Coronary artery (tissue), 2 donors: ENCODE results near the gene LSM11.
A peak's percentile ranks its signal among the peaks of the same experiment; 100 is the strongest.

ENCODE experiments used
- DNase-seq: peaks from one replicate; pipeline ENCODE4 v3.0.0-alpha.2; 2017; ENCODE audit warnings: low spot score
- H3K27ac ChIP-seq, 2 donors: fragments of 200-600 bp; sonication (generic); one replicate each; pipeline ENCODE4 v1.5.1; 2016 to 2019
- H3K4me3 ChIP-seq: fragments of 200-600 bp; sonication (generic); 2 replicates; pipeline ENCODE4 v1.5.1; 2016; ENCODE audit warnings: mild to moderate bottlenecking, moderate library complexity
- CTCF ChIP-seq: fragments of 200-600 bp; sonication (generic); IDR thresholded peaks from one replicate; pipeline ENCODE4 v1.5.1; 2019; ENCODE audit warnings: antibody characterized with exemption

Gene LSM11

DNA sequence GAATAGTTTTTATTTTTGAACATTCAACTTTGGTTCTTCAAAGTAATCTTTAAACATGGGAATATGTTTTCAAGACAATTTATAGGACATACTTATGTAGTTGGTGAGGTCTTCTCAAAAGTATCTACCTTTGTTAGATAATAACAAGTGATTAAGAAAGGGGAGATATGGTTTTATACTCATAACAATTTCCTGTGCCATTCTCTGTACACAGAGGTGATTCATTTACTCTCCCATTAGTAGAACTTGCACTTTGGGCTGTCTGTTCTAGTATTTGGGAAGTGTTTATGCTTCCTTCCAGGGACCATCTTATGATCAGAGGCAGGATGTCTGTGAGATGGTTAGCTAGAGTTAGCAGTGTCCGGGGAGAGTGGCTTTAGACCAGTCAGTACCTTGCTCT, 15.2 kb downstream of the LSM11 start:
- TF ChIP-seq CTCF = no peak
- no peak for DNase-seq
- no peak overlapping the region for H3K27ac ChIP-seq

GRCh38 chr5:157761690-157762621, 18.4 kb downstream of the LSM11 start:
- DNase-seq = no peak

More for the DNA sequence above, 15.2 kb downstream of the LSM11 start:
- no peak overlapping the region for H3K4me3 ChIP-seq

DNA sequence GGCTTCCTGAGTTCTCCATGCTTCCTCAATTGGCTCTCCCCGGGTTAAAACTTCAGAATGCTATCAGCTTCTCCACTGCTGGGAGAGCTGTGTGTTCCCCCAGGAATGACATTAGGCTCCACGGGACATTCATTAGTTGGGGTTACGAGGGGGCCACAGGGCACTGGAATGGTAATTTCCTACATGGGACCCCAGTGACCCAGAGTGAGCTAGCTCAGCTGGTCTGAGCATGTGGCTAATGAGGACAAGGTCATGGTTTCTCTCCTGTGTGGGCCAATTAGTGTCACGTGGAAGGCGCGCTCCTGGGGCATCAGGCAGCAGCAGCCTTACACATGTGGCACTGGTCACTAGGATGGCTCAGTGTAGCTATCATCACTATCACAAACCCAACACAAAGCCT, 21.0 kb downstream of the LSM11 start:
- H3K27ac ChIP-seq = no peak overlapping the region
- TF ChIP-seq CTCF = no peak
- H3K4me3 ChIP-seq = no peak overlapping the region
- no peak for DNase-seq

More at GRCh38 chr5:157761690-157762621, 18.4 kb downstream of the LSM11 start:
- no peak overlapping the region for H3K4me3 ChIP-seq
- TF ChIP-seq CTCF = peak; percentile 76
- no peak overlapping the region for H3K27ac ChIP-seq

DNA sequence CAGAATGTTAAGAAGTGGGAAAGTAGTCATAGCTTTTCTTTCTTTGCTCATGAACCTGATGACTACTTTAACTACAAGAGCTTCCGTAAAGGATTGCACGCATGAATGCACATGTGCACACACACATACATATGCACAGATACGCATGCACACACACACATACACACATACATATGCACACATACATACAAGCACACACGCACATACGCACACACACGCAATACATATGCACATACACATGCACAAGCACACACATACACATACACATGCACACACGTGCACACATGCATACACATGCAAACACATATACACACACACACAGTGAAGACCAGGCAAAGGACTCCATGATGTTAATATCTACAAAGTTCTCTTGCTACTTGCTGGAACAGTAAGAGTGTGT, 22.9 kb downstream of the LSM11 start:
- Histone ChIP-seq H3K27ac (no peak overlapping the region), H3K4me3 (no peak overlapping the region)
- no peak for TF ChIP-seq CTCF
- DNase-seq = no peak

DNA sequence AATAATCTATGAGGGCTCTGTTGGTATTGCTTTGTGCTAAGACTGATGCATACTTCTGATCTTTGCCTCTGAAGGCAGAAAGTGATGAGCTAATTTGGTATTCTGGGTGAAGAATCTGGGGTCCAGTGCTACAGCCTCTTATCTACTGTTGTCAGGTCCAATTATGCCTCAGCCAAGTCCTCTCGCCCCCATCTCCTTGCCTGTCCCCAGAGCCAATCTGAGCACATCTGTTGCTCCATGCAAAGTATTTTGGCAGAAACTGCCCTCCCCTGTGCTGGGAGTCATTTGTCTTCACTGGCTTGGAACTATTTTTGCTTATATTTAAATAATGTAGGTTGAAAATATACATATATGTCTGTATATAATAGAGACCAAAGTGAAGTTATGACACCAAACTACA, 23.4 kb downstream of the LSM11 start:
- DNase-seq = no peak
- no peak overlapping the region for H3K27ac ChIP-seq
- no peak for TF ChIP-seq CTCF
- no peak overlapping the region for H3K4me3 ChIP-seq

DNA sequence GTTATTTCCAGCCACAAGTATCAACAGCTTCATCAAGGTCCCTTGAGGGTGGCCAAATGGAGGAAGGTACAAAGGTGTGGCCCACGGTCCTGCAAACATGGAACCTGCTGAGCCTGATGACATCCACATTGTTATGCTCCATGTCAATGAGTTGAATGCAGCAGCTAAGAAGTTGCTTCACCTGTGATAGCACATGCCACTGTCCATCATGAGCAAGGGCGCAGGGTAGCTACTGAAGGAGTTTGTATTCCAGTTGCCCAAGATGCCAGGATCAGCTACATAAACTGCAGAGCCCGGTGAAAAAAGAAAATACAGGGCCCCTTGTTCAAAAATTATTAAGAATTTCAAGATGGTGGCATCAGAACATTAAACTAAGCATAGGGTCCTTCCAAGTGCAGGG, 24.2 kb downstream of the LSM11 start:
- TF ChIP-seq CTCF = no peak
- H3K27ac ChIP-seq = peak overlapping the region in 1 of 2 donors; percentile 58

GRCh38 chr5:157770665-157771064, 27.2 kb downstream of the LSM11 start:
- Histone ChIP-seq H3K4me3 (no peak overlapping the region), H3K27ac (no peak overlapping the region)
- no peak for DNase-seq
- TF ChIP-seq CTCF = no peak

More for the DNA sequence above, 24.2 kb downstream of the LSM11 start:
- DNase-seq = no peak
- no peak overlapping the region for H3K4me3 ChIP-seq
